ENCODE data around the gene ACTG1.
A peak's percentile ranks its signal among the peaks of the same experiment; 100 is the strongest.

ACTG1 gene

DNA sequence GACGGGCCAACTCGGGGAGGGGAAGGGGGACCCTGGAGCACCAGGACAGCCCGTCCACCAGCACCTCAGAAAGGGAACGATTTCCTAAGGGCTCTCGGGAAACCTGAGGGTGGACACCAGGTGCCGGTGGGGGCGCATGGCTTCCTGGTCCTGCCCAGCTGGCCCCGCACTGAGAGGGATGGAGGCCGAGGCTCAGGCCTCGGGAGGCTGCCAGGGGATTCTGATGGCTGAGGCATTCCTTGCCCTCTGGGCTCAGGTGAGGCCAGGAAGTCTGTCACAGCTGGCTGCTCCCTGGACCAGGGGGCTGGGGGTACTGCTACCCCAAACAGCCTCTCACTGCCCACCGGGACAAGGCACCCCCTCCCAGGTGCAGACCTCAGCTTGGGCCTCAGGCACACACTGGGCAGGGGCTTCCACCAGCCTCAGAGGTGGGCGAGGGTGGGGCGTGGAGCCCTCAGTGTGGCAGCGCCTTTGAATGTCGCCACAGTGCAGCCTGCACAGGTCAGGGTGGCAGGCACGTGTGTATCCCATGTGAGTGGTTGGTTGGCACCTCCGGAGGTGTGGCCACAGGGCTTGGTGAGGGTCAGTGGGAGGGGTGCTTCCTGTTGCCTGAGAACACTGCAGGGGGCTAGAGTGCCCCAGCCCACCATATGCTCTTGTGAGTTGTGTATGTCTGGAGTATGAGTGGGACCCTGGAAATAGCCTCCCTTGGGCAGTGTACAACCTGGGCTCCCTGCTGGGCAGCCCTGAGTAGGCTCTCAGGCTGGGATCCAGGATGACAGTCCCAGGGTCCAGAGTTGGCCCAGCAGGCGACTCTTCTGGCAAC lies 11.7 kb upstream of the ACTG1 start:
- no peak overlapping the region for H3K4me3 ChIP-seq (ENCODE audit: low read depth, low read length)
- DNase-seq (ENCODE audit: low read depth), result no peak
- TF ChIP-seq CTCF (IDR thresholded peaks at IDR 0.05; ENCODE audit: control insufficient read depth, extremely low read depth, insufficient read depth), result no peak

GRCh38 chr17:81523402-81524038 lies 10.9 kb upstream of the ACTG1 start:
- no peak for DNase-seq (ENCODE audit: low read depth)

GRCh38 chr17:81522491-81523401 lies 10.1 kb upstream of the ACTG1 start:
- no peak for DNase-seq (ENCODE audit: low read depth)
- no peak overlapping the region for H3K4me3 ChIP-seq (ENCODE audit: low read depth, low read length)
- no peak for TF ChIP-seq CTCF (IDR thresholded peaks at IDR 0.05; ENCODE audit: control insufficient read depth, extremely low read depth, insufficient read depth)

More at GRCh38 chr17:81523402-81524038, 10.9 kb upstream of the ACTG1 start:
- H3K4me3 ChIP-seq (ENCODE audit: low read depth, low read length), result no peak overlapping the region
- TF ChIP-seq CTCF (IDR thresholded peaks at IDR 0.05; ENCODE audit: control insufficient read depth, extremely low read depth, insufficient read depth), result no peak

- H3K4me3 ChIP-seq (ENCODE audit: low read depth, low read length), result peak overlapping the region; percentile 59
Observed at GRCh38 chr17:81520021-81520901, 7.7 kb upstream of the ACTG1 start.

GRCh38 chr17:81519284-81520020 lies 6.9 kb upstream of the ACTG1 start:
- TF ChIP-seq CTCF (IDR thresholded peaks at IDR 0.05; ENCODE audit: control insufficient read depth, extremely low read depth, insufficient read depth), result peak; percentile 65
- no peak for DNase-seq (ENCODE audit: low read depth)
- peak overlapping the region; percentile 59 for H3K4me3 ChIP-seq (ENCODE audit: low read depth, low read length)

More at GRCh38 chr17:81520021-81520901, 7.7 kb upstream of the ACTG1 start:
- TF ChIP-seq CTCF (IDR thresholded peaks at IDR 0.05; ENCODE audit: control insufficient read depth, extremely low read depth, insufficient read depth), result no peak
- no peak for DNase-seq (ENCODE audit: low read depth)
